Fibroblast of mammary gland (primary cell): ENCODE data around the gene KIF12.

Experiments
- DNase-seq: peaks from one replicate; pipeline ENCODE4 v3.0.0-alpha.2; 2010; ENCODE audit warnings: low read depth
- H3K4me3 ChIP-seq: 2 replicates; pipeline ENCODE4 v1.5.1; 2011; ENCODE audit warnings: low read depth, mild to moderate bottlenecking, low read length, moderate library complexity; ENCODE audit not compliant: control insufficient read depth
- TF ChIP-seq, protein P1 (sequence below): conservative IDR thresholded peaks from 2 replicates; pipeline ENCODE4 v1.5.1; 2011; ENCODE audit warnings: low read depth, low read length, inconsistent platforms; ENCODE audit not compliant: control insufficient read depth, insufficient read depth

The KIF12 gene

DNA sequence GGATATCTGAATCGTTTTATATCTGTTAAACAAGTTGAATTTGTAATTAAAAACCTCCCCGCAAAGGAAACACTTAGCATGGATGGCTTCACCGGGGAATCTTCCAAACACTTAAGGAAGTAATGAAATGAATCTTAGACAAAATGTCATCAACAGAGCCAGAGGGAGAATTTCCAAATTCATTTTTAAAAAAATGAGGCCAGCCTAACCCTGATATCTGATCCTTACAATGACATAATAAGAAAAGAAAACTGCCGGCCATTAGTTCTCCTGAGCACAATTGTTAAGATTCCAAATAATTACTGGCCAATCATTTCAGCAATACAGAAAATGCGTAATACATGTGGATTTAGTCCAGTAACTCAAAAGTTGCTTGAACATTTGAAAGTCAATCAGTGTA lies 6.1 kb upstream of the KIF12 start:
- DNase-seq = no peak
- TF ChIP-seq, protein P1, sequence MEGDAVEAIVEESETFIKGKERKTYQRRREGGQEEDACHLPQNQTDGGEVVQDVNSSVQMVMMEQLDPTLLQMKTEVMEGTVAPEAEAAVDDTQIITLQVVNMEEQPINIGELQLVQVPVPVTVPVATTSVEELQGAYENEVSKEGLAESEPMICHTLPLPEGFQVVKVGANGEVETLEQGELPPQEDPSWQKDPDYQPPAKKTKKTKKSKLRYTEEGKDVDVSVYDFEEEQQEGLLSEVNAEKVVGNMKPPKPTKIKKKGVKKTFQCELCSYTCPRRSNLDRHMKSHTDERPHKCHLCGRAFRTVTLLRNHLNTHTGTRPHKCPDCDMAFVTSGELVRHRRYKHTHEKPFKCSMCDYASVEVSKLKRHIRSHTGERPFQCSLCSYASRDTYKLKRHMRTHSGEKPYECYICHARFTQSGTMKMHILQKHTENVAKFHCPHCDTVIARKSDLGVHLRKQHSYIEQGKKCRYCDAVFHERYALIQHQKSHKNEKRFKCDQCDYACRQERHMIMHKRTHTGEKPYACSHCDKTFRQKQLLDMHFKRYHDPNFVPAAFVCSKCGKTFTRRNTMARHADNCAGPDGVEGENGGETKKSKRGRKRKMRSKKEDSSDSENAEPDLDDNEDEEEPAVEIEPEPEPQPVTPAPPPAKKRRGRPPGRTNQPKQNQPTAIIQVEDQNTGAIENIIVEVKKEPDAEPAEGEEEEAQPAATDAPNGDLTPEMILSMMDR = no peak
- H3K4me3 ChIP-seq = no peak overlapping the region

- DNase-seq = no peak
- TF ChIP-seq, protein P1 = no peak
- no peak overlapping the region for H3K4me3 ChIP-seq
These were observed 3.4 kb upstream of the KIF12 start for GRCh38 chr9:114102484-114102883.

DNA sequence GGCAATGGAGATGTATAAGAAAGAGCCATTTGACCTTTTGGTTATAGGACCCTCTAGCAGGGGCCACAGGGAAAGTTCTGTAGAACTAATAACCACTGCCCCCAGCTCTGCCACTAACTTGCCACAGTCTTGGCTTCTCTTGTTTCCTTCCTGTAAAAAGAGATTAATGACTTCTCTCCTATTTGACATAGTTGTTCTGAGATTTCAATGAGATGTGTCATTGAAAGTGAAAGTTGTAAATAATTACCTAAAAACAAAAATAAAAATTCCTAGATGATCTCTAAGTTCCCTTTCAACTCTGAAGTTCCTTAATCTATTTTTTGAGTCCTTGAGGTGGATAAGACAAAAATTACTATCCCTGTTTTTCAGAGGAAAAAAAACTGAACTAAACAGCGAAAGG lies 1.4 kb upstream of the KIF12 start:
- no peak overlapping the region for H3K4me3 ChIP-seq
- TF ChIP-seq, protein P1 = no peak
- DNase-seq = no peak

DNA sequence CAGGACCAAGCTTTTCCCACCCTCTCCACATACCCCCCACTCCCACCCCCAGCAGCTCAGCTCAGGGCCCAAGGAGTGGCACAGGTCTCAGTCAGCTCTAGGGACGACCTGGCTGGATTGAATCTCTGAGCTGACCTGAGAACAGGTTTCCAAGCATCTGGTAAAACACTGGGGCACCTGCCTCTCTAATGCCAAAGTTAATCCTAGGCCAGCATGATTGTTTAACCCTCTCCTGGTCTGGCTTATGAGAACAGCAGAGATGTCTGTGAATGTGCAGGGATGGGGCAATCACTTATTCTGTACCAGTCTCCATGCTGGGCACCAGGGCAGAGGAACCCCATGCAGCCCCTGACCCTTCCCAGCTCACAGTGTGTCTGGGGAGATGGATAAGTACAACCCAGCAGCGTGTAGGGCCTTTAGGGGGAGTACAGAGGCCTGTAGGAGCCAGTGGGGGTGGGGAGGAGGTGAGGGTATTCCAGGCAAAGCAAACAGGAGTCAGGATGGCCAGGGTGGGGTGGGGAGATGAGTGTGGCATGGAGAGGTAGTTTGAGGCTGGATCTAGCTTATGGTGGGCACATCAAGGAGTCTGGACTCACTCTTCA lies 678 bp upstream of the KIF12 start:
- TF ChIP-seq, protein P1 = no peak
- H3K4me3 ChIP-seq = no peak overlapping the region
- no peak for DNase-seq

DNA sequence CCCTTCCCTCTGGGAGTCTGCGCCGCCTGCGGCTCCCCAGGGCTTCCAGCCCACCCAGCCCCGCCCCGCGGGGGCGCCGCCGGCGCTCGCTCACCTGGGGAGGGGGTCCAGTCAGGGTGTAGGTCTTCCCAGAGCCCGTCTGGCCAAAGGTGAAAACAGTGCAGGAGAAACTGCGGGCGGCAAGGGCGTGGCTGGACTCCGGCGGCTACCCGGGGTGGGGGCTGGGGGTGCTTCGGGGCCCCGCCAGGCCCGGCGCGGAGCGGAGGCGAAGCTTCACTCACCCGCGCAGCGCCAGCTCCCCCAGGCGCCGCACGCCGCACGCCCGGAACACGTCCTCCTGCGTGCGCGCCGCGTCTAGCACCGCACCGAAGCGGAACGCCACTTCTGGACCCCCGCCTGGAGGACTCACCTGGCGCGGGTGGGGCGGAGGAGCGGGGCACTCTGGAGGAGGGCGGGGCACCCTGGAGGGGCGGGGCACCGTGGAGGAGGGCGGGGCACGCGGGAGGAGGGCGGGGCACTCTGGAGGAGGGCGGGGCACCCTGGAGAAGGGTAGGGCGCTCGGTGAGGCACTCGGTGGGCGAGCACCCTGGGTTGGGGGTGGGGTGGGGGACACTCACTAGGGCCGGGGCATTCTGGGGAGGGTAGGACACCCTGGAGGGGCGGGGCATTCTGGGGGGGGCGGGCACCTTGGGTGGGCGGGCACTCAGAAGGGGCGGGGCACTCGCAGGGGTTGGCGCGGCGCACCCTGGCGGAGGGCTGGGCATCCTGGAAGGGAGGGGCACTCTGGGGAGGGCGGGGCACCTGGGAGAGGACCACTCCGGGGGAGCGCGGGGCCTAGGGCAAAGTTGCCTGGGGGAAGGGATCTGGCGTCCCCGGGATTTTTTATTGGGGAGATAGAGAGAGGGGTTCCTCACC lies 814 bp downstream of the KIF12 start:
- TF ChIP-seq, protein P1 = no peak
- no peak overlapping the region for H3K4me3 ChIP-seq
- DNase-seq = no peak

DNA sequence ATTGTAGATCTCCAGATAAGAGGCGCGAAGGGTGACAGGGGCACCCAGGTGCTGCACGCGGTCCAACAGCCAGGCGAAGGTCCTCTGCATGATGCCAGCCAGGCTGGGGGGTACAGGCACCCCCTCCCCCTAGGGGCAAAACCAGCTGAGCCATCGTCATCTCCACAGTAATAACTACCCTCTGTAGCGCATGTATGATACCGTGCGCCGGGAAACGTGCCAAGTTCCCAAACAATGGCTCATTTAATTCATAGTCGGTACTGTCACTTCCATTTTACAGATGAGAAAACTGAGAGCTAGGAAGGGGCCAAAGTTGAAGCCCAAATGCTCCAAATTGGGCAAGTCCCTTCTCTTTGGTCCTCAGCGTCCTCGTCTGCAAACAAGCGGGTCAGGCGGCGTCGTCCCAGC lies 1.5 kb downstream of the KIF12 start:
- no peak for DNase-seq
- H3K4me3 ChIP-seq = no peak overlapping the region
- TF ChIP-seq, protein P1 = no peak
